Stimulated activated CD4-positive, alpha-beta T cell treated with anti-CD3 and anti-CD28 coated beads, Interleukin-12 subunit alpha, Interleukin-12 subunit beta, amount 100 ng/mL, for 24 hours (primary cell): ENCODE results near the gene TMEM198.

Experiments used
- DNase-seq, 2 experiments: peaks; one replicate each; pipeline ENCODE4 v3.0.0-alpha.2; 2020; ENCODE audit warnings: low read depth in 2 of 2

TMEM198 gene

GRCh38 chr2:219544567-219544966, 739 bp downstream of the TMEM198 start:
- no peak for DNase-seq

DNA sequence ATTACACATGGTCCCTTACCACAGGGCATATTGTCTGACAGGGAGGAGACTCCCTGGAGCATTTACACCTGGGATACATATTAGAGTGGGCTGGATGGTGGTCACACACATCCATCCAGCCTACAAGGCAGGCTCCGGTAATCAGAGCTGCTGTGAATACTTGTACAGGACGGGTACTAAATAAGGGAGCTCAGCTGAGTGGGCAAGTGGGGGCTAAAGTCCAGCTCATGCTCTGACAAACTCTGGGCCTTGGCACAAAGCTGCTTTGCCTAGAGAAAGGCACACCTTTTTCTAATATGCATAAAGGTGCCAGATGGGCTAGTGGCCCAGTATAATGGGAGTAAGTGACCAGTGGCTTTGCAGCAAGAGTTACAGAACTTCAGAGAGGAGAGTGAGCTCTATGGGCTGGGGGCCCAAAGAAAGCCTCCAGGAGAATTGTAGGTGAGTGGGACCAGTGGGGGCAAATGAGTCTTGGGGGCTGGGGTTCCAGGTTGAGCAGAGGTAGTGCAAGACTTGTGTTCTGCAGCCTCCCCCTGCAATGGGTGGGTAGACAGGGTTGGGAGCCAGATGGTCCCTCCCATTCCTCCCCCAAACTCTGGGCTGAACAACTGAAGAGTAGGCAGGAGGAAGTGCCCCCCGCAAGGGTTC, 1.6 kb downstream of the TMEM198 start:
- DNase-seq, result no peak

GRCh38 chr2:219545943-219546352, 2.1 kb downstream of the TMEM198 start:
- no peak for DNase-seq

- no peak for DNase-seq
Measured at GRCh38 chr2:219547621-219548020, 3.8 kb downstream of the TMEM198 start.

- DNase-seq, result no peak
Measured at GRCh38 chr2:219548990-219549389, 5.2 kb downstream of the TMEM198 start.

GRCh38 chr2:219549619-219550018, 5.8 kb downstream of the TMEM198 start:
- no peak for DNase-seq

DNA sequence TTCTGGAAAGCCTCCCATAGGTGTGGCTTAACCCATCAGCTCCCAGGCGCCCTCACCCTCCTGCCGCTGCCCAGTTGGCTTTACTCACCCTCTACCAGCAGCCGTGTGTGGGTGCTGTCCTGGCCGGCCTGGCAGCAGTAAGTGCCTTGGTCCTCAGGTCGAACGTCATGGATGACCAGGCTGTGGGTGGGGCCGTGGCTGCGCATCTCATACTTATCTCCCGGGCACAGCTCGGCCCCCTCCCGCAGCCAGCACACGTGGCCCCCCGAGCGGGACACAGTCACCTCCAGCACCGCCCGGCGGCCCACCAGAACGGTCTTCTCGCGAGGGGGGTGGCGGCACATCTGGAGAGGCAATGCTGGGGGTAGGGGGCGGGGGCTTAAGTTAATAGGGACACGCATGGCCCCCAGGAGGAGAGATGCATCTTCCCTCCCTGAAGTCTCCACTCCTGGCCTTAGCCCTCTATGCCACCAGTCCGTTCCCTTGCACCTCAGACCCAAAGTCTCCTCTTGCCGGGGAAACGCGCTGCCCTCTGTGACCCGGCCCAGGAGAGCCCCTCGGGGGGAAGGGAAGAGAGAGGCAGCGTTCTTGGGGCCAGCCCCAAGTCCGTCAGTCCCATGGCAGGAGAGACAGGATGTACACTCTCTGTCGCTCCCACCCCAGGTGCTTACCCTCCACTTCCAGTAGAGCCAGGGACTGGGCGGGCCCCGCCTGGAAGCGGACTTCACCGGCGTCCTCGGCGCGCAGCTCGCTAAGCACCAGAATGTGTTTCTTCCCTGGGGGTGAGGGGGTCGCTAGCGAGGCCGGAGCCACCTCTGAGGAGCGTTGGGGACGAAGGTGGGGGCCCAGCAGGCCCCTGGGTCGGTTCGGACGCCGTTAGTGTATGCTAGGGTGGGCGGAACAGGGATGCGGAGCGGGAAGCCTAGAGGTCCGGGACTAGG, 7.9 kb downstream of the TMEM198 start:
- no peak for DNase-seq

GRCh38 chr2:219552382-219553167, 8.7 kb downstream of the TMEM198 start:
- peak; percentile 54 to 76 for DNase-seq

DNA sequence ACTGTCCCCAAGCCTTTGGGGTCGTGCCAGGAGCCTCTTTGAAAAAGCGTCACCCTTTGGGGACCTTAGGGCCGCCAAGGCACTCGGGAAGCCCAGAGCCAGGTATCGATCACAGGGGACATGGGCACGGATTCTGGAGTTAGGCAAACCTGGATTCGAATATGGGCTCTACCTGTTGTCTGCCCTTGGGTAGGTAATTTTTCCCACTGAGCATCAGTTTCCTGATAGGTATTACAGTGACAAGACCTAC, 9.3 kb downstream of the TMEM198 start:
- no peak for DNase-seq

DNA sequence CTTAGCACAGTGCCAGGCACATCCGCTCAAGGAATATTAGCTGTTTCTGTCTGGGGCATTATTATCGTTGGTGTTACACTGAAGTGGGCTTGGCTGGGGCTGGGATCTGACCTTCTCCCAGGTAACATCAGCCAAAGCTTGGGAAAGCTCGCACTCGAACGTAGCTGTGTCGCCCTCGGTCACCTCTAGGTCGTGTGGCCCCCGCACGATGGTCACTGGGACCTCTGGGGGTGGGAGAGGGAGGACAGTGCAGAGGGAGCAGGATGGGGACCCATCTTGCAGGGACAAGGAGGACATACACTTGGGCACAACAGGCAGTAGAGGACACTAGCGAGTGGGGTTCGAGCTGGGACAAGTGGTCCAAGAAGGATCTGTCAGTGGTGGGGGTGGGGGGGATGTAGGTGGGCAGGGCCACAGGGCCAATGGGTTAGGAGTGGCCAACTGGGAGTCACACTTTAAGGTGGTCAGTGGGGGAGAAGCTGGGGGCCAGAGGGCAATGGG, 9.7 kb downstream of the TMEM198 start:
- no peak for DNase-seq

DNA sequence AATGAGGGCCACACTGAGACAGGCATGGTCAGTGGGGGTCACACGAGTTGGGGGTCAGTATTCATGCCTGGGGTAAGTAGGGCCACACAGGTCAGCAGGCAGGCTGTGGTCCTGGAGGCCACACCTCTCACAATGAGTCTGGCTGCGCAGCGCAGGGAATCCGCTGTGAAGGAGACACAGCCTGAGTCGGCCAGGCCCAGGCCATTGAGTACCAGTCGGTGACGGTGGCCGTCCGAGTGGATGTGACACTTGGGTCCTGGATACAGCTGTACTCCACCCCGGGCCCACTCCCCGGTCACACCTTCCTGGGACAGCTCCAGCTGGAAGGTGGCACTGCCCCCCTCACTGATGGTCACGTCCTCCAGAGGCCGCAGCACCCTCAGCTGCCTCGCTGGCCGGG, 10.5 kb downstream of the TMEM198 start:
- no peak for DNase-seq

- DNase-seq, result no peak
Measured at GRCh38 chr2:219555956-219556355, 12.1 kb downstream of the TMEM198 start.

GRCh38 chr2:219556413-219556812, 12.6 kb downstream of the TMEM198 start:
- DNase-seq, result no peak

- DNase-seq, result no peak
Measured at GRCh38 chr2:219557320-219557719, 13.5 kb downstream of the TMEM198 start.

GRCh38 chr2:219557791-219558785, 14.3 kb downstream of the TMEM198 start:
- no peak for DNase-seq

DNA sequence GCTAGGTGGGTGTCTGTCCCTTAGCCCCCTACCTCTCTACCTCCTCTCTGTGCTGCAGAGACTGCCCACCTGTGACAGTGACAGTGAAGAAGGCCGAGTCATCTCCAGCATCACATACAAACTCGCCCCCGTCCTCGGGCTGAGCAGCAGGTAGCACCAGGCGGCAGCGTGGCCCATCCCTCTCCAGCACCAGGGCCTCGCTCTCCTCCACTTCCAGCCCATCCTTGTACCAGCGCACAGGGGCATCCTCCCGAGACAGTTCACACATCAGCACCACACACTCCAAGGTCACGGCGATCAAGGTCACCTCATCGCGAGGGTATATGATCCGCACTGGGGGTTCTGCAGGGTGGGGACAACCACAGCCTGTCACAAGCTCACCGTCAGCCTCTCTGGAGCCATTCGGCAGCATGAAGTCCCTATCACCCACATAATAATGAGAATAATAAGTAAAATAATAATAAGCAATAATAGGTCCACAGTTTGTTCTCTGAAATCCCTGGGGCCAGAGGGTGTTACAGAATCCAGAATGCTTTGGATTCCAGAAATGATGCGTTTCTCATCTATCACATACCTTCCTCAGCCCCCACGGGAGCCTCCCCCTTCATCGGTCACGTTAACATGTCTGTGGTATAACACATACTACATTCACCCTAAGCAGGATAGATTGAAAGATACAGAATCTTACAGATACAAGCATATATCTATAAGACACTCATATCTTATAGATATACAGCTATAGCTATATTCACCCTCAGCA, 15.5 kb downstream of the TMEM198 start:
- no peak for DNase-seq

DNA sequence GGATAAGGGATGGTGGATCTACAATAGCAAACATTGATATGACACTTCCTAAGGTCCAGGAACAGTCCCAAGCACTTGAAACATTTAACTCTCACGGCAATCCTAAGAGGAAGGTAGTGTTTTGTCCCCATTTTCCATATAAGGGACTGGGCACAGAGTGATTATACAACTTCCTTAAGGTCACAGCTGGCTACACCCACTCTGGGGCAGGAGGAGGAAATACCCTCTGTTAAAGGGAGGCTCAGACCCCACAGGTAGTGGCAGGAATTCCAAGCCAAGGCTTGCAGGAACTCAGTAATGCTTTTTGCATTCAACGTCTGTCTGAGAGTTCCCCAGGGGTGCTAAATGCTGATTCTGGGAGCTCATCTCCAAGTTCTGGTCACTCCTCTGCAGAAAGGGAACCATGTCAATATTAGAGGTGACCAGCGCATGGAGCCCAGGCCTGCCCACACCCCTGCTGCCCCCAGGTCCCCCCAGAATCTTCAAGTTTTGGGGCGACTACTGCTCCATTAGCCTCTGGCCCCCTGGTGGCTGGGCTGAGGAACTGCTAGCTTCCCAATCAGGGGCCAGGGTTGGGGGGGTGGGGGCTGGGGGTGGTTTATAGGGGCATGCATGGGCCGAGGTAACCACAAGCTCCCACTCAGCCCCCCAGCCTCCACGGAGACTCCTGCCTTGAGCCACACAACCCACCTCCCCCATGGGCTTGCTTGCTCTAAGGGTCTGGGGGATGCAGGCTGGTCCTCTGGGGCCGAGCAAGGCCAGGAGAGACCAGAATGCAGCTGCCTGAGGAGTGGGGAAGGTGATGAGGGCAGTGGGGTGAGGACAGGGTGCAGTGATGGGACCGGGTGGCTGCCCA, 16.4 kb downstream of the TMEM198 start:
- no peak for DNase-seq

DNA sequence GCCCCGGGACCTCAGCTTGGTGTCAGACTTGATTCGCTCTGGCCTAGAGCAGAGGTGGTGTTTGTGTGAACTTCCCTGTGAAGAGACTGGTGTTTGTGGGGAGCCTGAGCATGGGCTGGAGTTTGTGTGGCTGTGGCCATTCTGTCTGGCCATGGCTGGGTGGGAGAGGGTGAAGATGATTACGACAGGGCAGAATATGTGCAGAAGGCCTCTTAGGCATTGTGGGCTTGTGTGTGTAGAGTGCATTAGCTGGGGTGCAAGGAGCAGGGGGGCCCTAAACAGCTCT, 17.0 kb downstream of the TMEM198 start:
- no peak for DNase-seq

DNA sequence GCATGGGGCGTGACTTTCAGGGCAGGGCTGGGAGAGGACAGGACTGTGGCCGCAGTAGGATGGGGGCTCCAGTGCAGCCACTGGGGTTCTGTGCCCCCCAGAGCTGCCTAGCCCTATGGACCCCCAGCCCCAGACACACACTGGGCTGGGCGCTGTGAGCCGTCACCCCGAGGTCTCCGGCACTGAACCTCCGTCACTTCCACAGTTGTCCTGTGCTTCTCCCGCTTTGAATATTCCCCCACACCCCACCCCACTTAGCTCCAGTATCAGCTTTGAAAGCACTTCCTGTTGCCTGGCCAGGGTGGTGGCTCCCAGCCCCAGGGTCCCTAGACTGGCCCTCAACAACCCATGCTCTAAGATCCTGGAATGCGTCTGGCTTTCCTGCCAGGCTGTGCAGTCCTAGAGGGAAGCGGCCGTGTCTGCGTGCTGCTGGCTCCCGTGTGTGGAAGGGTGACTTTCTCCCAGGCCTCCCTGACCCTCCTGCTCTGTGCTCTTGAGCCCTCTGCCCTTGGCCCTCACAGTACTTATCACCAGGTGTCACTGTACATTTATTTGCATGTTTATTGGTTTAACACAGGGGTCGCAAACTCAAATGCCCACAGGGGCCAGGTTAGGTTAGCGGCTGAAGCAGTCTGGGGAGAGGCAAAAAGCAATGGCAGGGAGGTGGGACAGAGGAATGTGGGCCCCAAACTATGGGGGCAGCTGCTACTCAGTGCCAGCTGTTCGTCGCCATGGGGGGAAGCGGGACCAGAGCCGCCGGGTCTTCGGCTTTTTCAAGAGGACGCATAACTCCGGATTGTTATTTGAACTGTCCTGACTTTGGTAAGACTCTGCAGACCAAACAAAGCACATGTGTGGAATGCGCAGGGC, 17.6 kb downstream of the TMEM198 start:
- no peak for DNase-seq
